GM12878 (cell line): ENCODE results near the gene LATS2. TPM values are rescaled to one million over a fixed set of nuclear protein-coding genes. Genes with fewer than 3 reads are reported as not detected.

Experiments
- ATAC-seq: fragments of 200-7000 bp; cut with Tn5 transposase; 3 replicates; pipeline ENCODE4 v1.9.1; 2020; ENCODE audit warnings: mild to moderate bottlenecking, moderate library complexity
- BruUV-seq: library from RNA; stranded (reverse); fragments of 400-500 nt; replicated peaks from 2 replicates; lab custom pipeline; 2021; lab: Mats Ljungman, UMichigan
- CTCF ChIA-PET: fragments of 300-600 bp; sonication (Branson Sonifier 250); formaldehyde crosslinking; extraction: SDS; loops from one replicate; lab custom pipeline; 2021; ENCODE audit warnings: inconsistent platforms; lab: Yijun Ruan, JAX
- POLR2A ChIA-PET: fragments of 350-600 bp; formaldehyde crosslinking; extraction: SDS; loops from one replicate; lab custom pipeline; 2021; ENCODE audit warnings: inconsistent platforms; lab: Charles Lee
- RAD21 ChIA-PET: fragments of 300-600 bp; sonication (Branson Sonifier 250); formaldehyde crosslinking; loops from one replicate; lab custom pipeline; 2023; ENCODE audit warnings: antibody characterized with exemption; ENCODE audit not compliant: unreplicated experiment; lab: Charles Lee
- SMC1A ChIA-PET: fragments of 300-600 bp; sonication (Branson Sonifier 250); formaldehyde crosslinking; loops from one replicate; lab custom pipeline; 2023; ENCODE audit not compliant: unreplicated experiment, uncharacterized antibody; lab: Charles Lee
- DNase-seq: peaks from one replicate; pipeline ENCODE4 v3.0.0-alpha.2; 2011; ENCODE audit warnings: low read depth, low spot score
- FAIRE-seq: peaks from 3 replicates; lab custom pipeline; 2011; peaks lifted over from hg19 to GRCh38; lab: Jason Lieb, UNC
- H2AFZ ChIP-seq: 2 replicates; pipeline ENCODE4 v1.6.0; 2011; ENCODE audit warnings: low read depth, low read length, control low read depth; ENCODE audit not compliant: control insufficient read depth
- H3K27ac ChIP-seq: 2 replicates; pipeline ENCODE4 v1.5.1; 2011; ENCODE audit warnings: control low read depth; ENCODE audit not compliant: control insufficient read depth, insufficient read depth
- H3K27me3 ChIP-seq, 2 experiments: replicated peaks in 1 of 2; 2 replicates each; pipeline versions ENCODE4 v1.6.0 to v1.6.1; 2011; ENCODE audit warnings: low read length in 1 of 2; ENCODE audit not compliant: control insufficient read depth in 2 of 2, insufficient read depth in 2 of 2
- H3K36me3 ChIP-seq, 2 experiments: 2 replicates each; pipeline ENCODE4 v1.5.1; 2011; ENCODE audit warnings: low read length in 1 of 2; ENCODE audit not compliant: control insufficient read depth in 2 of 2, insufficient read depth in 2 of 2
- H3K4me1 ChIP-seq: 2 replicates; pipeline ENCODE4 v1.6.1; 2011; ENCODE audit warnings: mild to moderate bottlenecking, low read length, moderate library complexity, mixed read lengths; ENCODE audit not compliant: control insufficient read depth, insufficient read depth
- H3K4me2 ChIP-seq: 2 replicates; pipeline ENCODE4 v1.6.0; 2011; ENCODE audit warnings: control low read depth; ENCODE audit not compliant: control insufficient read depth, insufficient read depth
- H3K4me3 ChIP-seq: fragments of 200-600 bp; sonication (generic); 2 replicates; pipeline ENCODE4 v1.5.1; 2016
- H3K79me2 ChIP-seq: 2 replicates; pipeline ENCODE4 v1.6.0; 2011; ENCODE audit warnings: low read length; ENCODE audit not compliant: control insufficient read depth, insufficient read depth
- H3K9ac ChIP-seq: 2 replicates; pipeline ENCODE4 v1.8.0; 2011; ENCODE audit warnings: low read length, control low read depth, mixed read lengths; ENCODE audit not compliant: control insufficient read depth, insufficient read depth
- H3K9me3 ChIP-seq: replicated peaks from 3 replicates; pipeline ENCODE4 v1.5.1; 2011; ENCODE audit warnings: mild to moderate bottlenecking, low read length; ENCODE audit not compliant: control insufficient read depth, insufficient read depth
- H4K20me1 ChIP-seq: 2 replicates; pipeline ENCODE4 v1.6.0; 2011; ENCODE audit not compliant: control insufficient read depth, insufficient read depth
- HDAC6 ChIP-seq: fragments of 200-600 bp; sonication (generic); IDR thresholded peaks from one replicate; pipeline ENCODE4 v1.8.0; 2017; ENCODE audit warnings: antibody characterized with exemption; ENCODE audit not compliant: unreplicated experiment
- IKZF1 ChIP-seq: fragments of 450-650 bp; conservative IDR thresholded peaks from 2 replicates; pipeline ENCODE4 v1.6.1; 2017; ENCODE audit warnings: antibody characterized with exemption, mild to moderate bottlenecking
- KLF5 ChIP-seq: fragments of 450-650 bp; IDR thresholded peaks from 2 replicates; pipeline ENCODE4 v1.6.1; 2014; ENCODE audit warnings: mild to moderate bottlenecking; ENCODE audit not compliant: partially characterized antibody
- MAX ChIP-seq: IDR thresholded peaks from 2 replicates; pipeline ENCODE4 v1.6.1; 2012; ENCODE audit warnings: low read depth, low read length, improper control_type of control experiment
- SIN3A ChIP-seq: IDR thresholded peaks from 2 replicates; pipeline ENCODE4 v1.6.1; 2012; ENCODE audit warnings: low read depth, low read length, improper control_type of control experiment
- SREBF2 ChIP-seq: IDR thresholded peaks from 2 replicates; pipeline ENCODE4 v1.6.1; 2012; ENCODE audit warnings: mild to moderate bottlenecking, low read length
- ZNF622 ChIP-seq: fragments of 450-650 bp; IDR thresholded peaks from 2 replicates; pipeline ENCODE4 v1.6.1; 2017; ENCODE audit warnings: mild to moderate bottlenecking, inconsistent platforms
- ZSCAN29 ChIP-seq: fragments of 450-650 bp; IDR thresholded peaks from 2 replicates; pipeline ENCODE4 v1.6.1; 2017; ENCODE audit warnings: mild to moderate bottlenecking, moderate library complexity
- ZZZ3 ChIP-seq: IDR thresholded peaks from 2 replicates; pipeline ENCODE4 v1.6.1; 2011; ENCODE audit warnings: low read depth; ENCODE audit not compliant: control insufficient read depth, insufficient read length
- WGBS: methylation state at CpG from one replicate; pipeline ENCODE4 v1.1.6; 2016; ENCODE audit warnings: low lambda C conversion rate; ENCODE audit not compliant: insufficient replicate concordance, insufficient coverage; ENCODE audit errors: missing lambda C conversion rate; 5-methylcytosine and 5-hydroxymethylcytosine counted together
- in situ Hi-C: fragments of 300-500 bp; cut with MboI; formaldehyde crosslinking; loops from 9 replicates; pipeline ENCODE4 v1.14.3; 2018; ENCODE audit warnings: mixed read lengths
- intact Hi-C: fragments of 100-400 bp; cut with micrococcal nuclease; formaldehyde crosslinking; loops from one replicate; pipeline ENCODE4 v1.14.2; 2022; ENCODE audit not compliant: unreplicated experiment
- polyA plus RNA-seq, 11 experiments: library from polyadenylated mRNA; depleted of rRNA in 4 of 11; unstranded in 6 of 11; stranded (reverse) in 5 of 11; fragments of >200 nt; fragmentation: Nextera tagmentation in 4 of 11; fragmentation: Illumina TruSeq in 1 of 11; extraction: Ambion mirVana in 4 of 11; extraction: Trizol in 1 of 11; gene quantifications; 1 replicate in 1 of 11; 2 replicates in 10 of 11; pipeline versions ENCODE4 v1.2.1 to v1.2.3, GENCODE V29; 2011 to 2016; ENCODE audit warnings: inconsistent platforms in 2 of 11, missing spikeins in 2 of 11, low read depth in 1 of 11
- total RNA-seq, 4 experiments: library from RNA; depleted of rRNA in 3 of 4; stranded (reverse); fragments of >200 nt in 3 of 4; fragmentation: Illumina TruSeq in 1 of 4; extraction: Trizol in 1 of 4; gene quantifications; 2 replicates each; pipeline versions ENCODE4 v1.2.1 to v1.2.3, GENCODE V29; 2013 to 2021
- TF ChIP-seq, protein P1 (sequence below): IDR thresholded peaks from 2 replicates; pipeline ENCODE4 v1.6.1; 2011; ENCODE audit warnings: borderline replicate concordance, low read depth, mild to moderate bottlenecking, moderate library complexity, mixed read lengths, low read length; ENCODE audit not compliant: insufficient read depth; ENCODE audit errors: extremely low read length

LATS2 gene
- total and polyA plus RNA-seq, 10 of the 15 experiments (the other 5 are each of a cell fraction or from before 2014, with no cell fraction given): 0.90 to 7.8 (median 2.0) TPM

DNA sequence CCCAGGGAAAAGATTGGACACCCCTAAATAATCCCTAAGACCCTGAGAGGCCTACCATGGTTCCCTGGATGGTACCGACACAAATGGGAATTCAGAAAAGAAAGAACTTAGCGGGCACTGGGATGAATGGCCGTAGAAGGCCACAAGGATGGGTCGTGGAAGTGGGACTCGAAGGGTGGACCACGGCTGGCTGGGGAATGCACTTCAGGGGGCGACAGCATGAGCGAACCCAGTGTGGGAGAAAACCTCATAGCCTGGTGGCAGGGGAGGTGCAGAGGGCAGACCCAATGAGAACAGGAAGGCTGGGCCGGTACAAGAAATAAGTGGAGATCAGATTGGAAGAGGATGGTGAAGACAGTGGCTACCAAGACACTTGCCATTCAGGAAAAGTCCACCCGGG, 28.7 kb downstream of the LATS2 start:
- H3K79me2 ChIP-seq: no peaks in the 10 kb centered on the region
- H3K4me2 ChIP-seq: no peak overlapping the region

GRCh38 chr13:21031594-21032275, 29.7 kb downstream of the LATS2 start:
- Histone ChIP-seq H3K27me3 (no peaks in the 10 kb centered on the region), H3K27ac (no peak overlapping the region), H3K9ac (no peak overlapping the region), H4K20me1 (no peaks in the 10 kb centered on the region), H3K79me2 (no peaks in the 10 kb centered on the region), H3K9me3 (no peaks in the 10 kb centered on the region; the same call in 1 of the 3 replicates), H3K4me1 (peaks cover 5% of the 10 kb centered on the region; the same call in 1 of the 2 replicates), H3K4me2 (0 out of 2 replicates have a peak overlapping the region, but pooled peaks have one; percentile 0), H2AFZ (no peak overlapping the region), H3K36me3 (no peaks in the 10 kb centered on the region), H3K4me3 (no peak overlapping the region)
- ChIA-PET RAD21 (no interaction called here), CTCF (interaction anchor here (0.8 to 1.1 kb wide), 2 partner anchors 8 to 10 kb away, joined by 3 to 4 read pairs; no protein-coding TSS in a partner anchor), POLR2A (interaction anchor here (2.0 kb wide), 1 partner anchor 10 kb away, joined by 6 read pairs; no protein-coding TSS in a partner anchor), SMC1A (interaction anchor here (1.0 kb wide), 2 partner anchors 21 to 100 kb away, joined by 3 read pairs; no protein-coding TSS in a partner anchor)
- no TSS peak for BruUV-seq
- intact Hi-C loops: no loop called here
- in situ Hi-C loops: no loop called here
- FAIRE-seq (peak; percentile 75), ATAC-seq (peak; percentile 51; the same call in 2 of the 3 replicates), DNase-seq (no peak)
- WGBS: 67% methylated on average over 8 of the region's 8 CpGs
- TF ChIP-seq SIN3A: no peak
- TF ChIP-seq ZNF622: no peak
- no peak for TF ChIP-seq ZSCAN29
- no peak for TF ChIP-seq ZZZ3
- no peak for TF ChIP-seq SREBF2
- TF ChIP-seq, protein P1, sequence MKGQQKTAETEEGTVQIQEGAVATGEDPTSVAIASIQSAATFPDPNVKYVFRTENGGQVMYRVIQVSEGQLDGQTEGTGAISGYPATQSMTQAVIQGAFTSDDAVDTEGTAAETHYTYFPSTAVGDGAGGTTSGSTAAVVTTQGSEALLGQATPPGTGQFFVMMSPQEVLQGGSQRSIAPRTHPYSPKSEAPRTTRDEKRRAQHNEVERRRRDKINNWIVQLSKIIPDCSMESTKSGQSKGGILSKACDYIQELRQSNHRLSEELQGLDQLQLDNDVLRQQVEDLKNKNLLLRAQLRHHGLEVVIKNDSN: no peak

More for the DNA sequence above, 28.7 kb downstream of the LATS2 start:
- in situ Hi-C loops (no loop called here), intact Hi-C loops (no loop called here)
- ChIA-PET CTCF (interaction anchor here (1.0 kb wide), 1 partner anchor 49 kb away, joined by 4 read pairs; no protein-coding TSS in a partner anchor), SMC1A (interaction anchor here (1.0 to 1.3 kb wide), 2 partner anchors 21 to 90 kb away, joined by 3 read pairs; no protein-coding TSS in a partner anchor), RAD21 (no interaction called here), POLR2A (interaction anchor here (2.0 kb wide), 1 partner anchor 11 kb away, joined by 6 read pairs; no protein-coding TSS in a partner anchor)
- H3K36me3 ChIP-seq: no peaks in the 10 kb centered on the region
- H3K27ac ChIP-seq: no peak overlapping the region
- no peaks in the 10 kb centered on the region for H4K20me1 ChIP-seq
- FAIRE-seq (no peak), ATAC-seq (no peak), DNase-seq (no peak)
- peaks cover 5% of the 10 kb centered on the region; the same call in 1 of the 2 replicates for H3K4me1 ChIP-seq
- TF ChIP-seq HDAC6 (no peak), KLF5 (no peak), MAX (no peak), IKZF1 (no peak)
- no peak overlapping the region for H3K9ac ChIP-seq
- 98% methylated on average over 10 of the region's 10 CpGs for WGBS
- no peaks in the 10 kb centered on the region; the same call in 1 of the 3 replicates for H3K9me3 ChIP-seq
- no peaks in the 10 kb centered on the region for H3K27me3 ChIP-seq
- no peak overlapping the region for H2AFZ ChIP-seq
- no peak overlapping the region for H3K4me3 ChIP-seq
- BruUV-seq: no TSS peak
